HEK293 (cell line): ENCODE results near the gene NFS1.

Experiments used
- CTCF ChIP-seq: fragments of 450-650 bp; formaldehyde crosslinking; IDR thresholded peaks from 2 replicates; pipeline ENCODE4 v1.5.1; 2016; ENCODE audit warnings: missing biosample characterization, missing genetic modification characterization
- KLF7 ChIP-seq: fragments of 450-650 bp; formaldehyde crosslinking; IDR thresholded peaks from 2 replicates; pipeline ENCODE4 v1.5.1; 2016; ENCODE audit warnings: missing biosample characterization, missing genetic modification characterization, borderline replicate concordance
- PBX3 ChIP-seq: sonication (generic); formaldehyde crosslinking; IDR thresholded peaks from 2 replicates; pipeline ENCODE4 v1.8.1; 2022; ENCODE audit warnings: mild to moderate bottlenecking, moderate library complexity, missing genetic modification reagents
- ZBTB10 ChIP-seq: fragments of 450-650 bp; formaldehyde crosslinking; IDR thresholded peaks from 2 replicates; pipeline ENCODE4 v1.5.1; 2016; ENCODE audit warnings: missing biosample characterization, missing genetic modification characterization
- ZNF2 ChIP-seq: fragments of 450-650 bp; formaldehyde crosslinking; IDR thresholded peaks from 2 replicates; pipeline ENCODE4 v1.5.1; 2016; ENCODE audit warnings: missing biosample characterization, missing genetic modification characterization
- ZNF366 ChIP-seq: fragments of 450-650 bp; formaldehyde crosslinking; conservative IDR thresholded peaks from 2 replicates; pipeline ENCODE4 v1.5.1; 2016; ENCODE audit warnings: missing biosample characterization, missing genetic modification characterization
- TF ChIP-seq, protein P1 (sequence below): fragments of 450-650 bp; formaldehyde crosslinking; IDR thresholded peaks from 2 replicates; pipeline ENCODE4 v1.5.1; 2016; ENCODE audit warnings: missing biosample characterization, missing genetic modification characterization

DNA sequence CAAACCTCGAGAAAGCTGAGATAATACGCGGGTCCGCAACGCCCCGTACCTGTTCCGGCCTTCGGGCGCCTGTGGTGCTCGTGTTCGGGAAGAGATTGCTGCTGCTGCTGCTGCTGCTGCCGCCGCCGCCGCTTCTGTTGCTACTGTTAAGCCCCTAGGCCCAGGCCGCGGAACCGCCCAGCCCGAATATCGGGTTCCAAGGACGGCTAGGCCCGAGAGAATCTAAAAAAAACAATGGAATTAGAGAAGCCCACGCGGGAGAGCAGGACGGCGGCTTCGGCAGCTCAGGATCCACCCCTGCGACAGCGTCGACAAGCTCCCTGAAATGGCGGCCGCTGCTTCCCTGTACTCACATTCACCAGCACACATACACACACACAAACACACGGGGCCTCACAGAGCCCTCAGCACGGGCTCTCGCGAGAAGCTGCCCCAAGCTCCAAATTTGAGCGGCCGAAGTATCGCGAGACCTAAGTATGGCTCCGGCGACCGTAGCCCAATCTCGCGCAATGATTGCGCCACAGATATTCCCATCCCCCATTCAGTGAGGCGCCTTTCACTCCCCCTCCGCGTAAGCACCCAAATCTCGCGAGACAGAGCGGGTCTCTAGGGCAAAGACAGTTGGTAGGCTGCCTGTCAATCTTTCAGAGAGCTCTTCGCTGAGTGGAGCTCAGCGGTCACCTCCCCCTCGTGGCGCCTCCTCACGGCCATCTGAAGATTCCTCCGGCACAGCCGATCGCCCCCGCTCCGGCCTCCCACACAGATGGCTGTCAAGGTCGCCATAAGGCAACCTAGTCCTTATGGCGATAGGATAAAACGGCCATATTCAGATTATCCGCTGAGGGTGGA is 43.0 kb upstream of the NFS1 start, which contains the start of gene RBM39:
- no peak; the same call in 1 of the 2 replicates for TF ChIP-seq ZNF366 (tag by site-specific recombination)
- TF ChIP-seq CTCF (tag by site-specific recombination): peak; percentile 91
- TF ChIP-seq KLF7: peak; percentile 79
- TF ChIP-seq, protein P1, sequence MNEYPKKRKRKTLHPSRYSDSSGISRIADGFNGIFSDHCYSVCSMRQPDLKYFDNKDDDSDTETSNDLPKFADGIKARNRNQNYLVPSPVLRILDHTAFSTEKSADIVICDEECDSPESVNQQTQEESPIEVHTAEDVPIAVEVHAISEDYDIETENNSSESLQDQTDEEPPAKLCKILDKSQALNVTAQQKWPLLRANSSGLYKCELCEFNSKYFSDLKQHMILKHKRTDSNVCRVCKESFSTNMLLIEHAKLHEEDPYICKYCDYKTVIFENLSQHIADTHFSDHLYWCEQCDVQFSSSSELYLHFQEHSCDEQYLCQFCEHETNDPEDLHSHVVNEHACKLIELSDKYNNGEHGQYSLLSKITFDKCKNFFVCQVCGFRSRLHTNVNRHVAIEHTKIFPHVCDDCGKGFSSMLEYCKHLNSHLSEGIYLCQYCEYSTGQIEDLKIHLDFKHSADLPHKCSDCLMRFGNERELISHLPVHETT (tag by site-specific recombination): peak; percentile 97
- TF ChIP-seq PBX3 (CRISPR knock-in tag): peak; percentile 96
- peak; percentile 78 for TF ChIP-seq ZNF2 (tag by site-specific recombination)
- TF ChIP-seq ZBTB10 (tag by site-specific recombination): no peak
